Smooth muscle cell of trachea (primary cell): ENCODE measurements around the gene ABTB2. TPM values are rescaled to one million over a fixed set of nuclear protein-coding genes. Genes with fewer than 3 reads are reported as not detected.

Source experiments
- total RNA-seq: library from RNA; depleted of rRNA; stranded (reverse); fragments of >200 nt; gene quantifications from 2 replicates; pipeline ENCODE4 v1.2.1, GENCODE V29; 2014

The ABTB2 gene
- 4.5 and 9.6 TPM in 2 replicates for total RNA-seq

DNA sequence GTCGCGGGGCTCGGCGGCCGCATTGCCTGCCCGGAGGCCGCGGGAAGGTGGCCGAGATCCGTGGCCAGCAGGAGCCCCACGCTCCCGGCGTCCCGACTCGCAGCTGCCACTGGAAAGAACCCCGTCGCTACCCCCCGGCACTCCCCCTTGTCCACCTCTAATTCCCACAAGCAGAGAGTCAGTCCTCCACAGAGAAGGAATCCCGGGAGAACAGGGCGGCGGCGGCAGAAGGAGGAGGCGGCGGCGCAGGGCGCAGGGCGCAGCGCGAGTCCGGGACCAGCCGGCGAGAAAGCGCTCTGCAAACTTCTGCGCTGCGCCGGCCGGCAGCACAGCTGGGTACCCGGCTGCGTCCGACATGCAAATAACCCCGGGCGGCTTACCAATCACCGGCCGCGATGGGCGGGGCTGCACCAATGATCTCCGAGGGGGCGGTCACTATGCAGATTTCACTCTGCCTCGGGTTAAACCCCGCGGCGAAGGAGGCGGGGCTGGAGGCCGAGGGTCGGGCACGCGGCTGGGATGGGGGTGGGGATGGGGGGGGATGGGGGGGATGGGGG, at the start of gene ABTB2:
Gene ABTB2 (minus strand): TSS at position 310 of the 557 bp plus-strand sequence.

DNA sequence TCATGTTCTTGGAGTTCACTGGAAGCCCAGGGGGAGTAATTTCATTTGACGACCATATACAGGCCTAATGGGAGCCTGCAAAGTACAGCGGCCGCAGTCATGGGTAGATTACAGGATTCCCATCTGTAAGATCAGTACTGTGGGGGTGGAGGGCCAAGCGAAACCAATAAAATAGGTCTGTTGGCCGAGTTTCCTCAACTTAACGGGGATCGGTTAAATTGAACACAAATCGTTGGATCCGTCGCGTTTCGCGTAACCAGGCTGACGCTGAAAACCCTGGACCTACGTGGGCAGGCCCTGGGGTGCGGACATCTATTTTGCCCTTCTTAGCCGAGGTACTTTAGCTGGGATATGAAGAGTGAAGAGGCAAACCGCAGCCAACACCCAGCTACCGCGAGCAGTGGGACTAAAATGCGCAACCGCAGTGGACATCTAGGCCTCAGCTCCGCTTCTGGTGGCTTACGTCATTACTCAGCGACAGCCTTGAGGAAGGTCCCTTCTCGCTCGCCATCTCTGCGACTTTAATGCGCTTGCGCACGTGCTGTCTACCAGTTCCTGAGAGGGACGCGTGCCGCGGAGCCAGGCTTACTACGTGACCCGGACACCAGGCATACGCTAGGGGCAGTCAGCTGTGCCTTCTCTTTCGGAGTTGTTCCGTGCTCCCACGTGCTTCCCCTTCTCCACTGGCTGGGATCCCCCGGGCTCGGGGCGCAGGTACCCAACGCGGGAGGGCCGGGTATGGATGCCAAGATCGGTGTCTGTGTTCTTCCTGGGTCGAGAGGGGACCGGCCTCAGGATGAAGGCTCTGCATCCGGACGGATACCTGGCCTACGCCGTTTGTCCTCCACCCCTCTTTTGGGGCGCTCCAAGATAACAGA, 252.5 kb downstream of the ABTB2 start, which contains the start of gene NAT10:
Gene NAT10 (plus strand): TSS at position 551 of the 878 bp plus-strand sequence. CDS start 2,597 bp downstream, outside the sequence.

Other genes with a start within 250 kb of the ABTB2 start
- 134 and 135 TPM in 2 replicates for gene CAT, start 80.9 kb upstream of the ABTB2 start, total RNA-seq
- not detected in 2 replicates for gene ELF5, start 155.8 kb upstream of the ABTB2 start, total RNA-seq